ENCODE measurements around the gene ATP5PD. TPM values are rescaled to one million over a fixed set of nuclear protein-coding genes. Genes with fewer than 3 reads are reported as not detected.

ATP5PD gene
- total and polyA plus RNA-seq, 2 of the 13 experiments (the other 11 are each of a cell fraction or from before 2014, with no cell fraction given) = 158 to 428 TPM

GRCh38 chr17:75012346-75013091, 34.2 kb downstream of the ATP5PD start, which contains the start of gene MRPL58 (continued):
- peak; percentile 96 for TF ChIP-seq PTBP1 (IDR thresholded peaks at IDR 0.05; ENCODE audit: low read depth, low read length, poor library complexity, severe bottlenecking)
- peak; percentile 97 for TF ChIP-seq ZNF331 (CRISPR knock-in tag; IDR thresholded peaks at IDR 0.05)
- peak; percentile 91; the same call in 1 of the 2 replicates for TF ChIP-seq ZNF446 (CRISPR knock-in tag; IDR thresholded peaks at IDR 0.05)
- TF ChIP-seq SP1 (IDR thresholded peaks at IDR 0.05) = no peak
- peak; percentile 90 for TF ChIP-seq SP1 (CRISPR knock-in tag; IDR thresholded peaks at IDR 0.05)
- TF ChIP-seq TBX3 (IDR thresholded peaks at IDR 0.05; ENCODE audit: borderline replicate concordance) = no peak
- no peak for TF ChIP-seq MBD4 (IDR thresholded peaks at IDR 0.05; ENCODE audit: borderline replicate concordance, low read length)
- TF ChIP-seq ZBTB38 (CRISPR knock-in tag; IDR thresholded peaks at IDR 0.05) = peak; percentile 87
- TF ChIP-seq ZBED4 (CRISPR knock-in tag; IDR thresholded peaks at IDR 0.05; ENCODE audit: borderline replicate concordance) = peak; percentile 86
- TF ChIP-seq MAFK (conservative IDR thresholded peaks at IDR 0.05 in 1 of 2, IDR thresholded peaks at IDR 0.05 in 1 of 2; ENCODE audit: low read length in 2 of 2) = 0 out of 4 replicates have a peak, but pooled peaks of 1 of the 2 experiments have one; percentile 9
- peak; percentile 97 for TF ChIP-seq SALL2 (CRISPR knock-in tag; IDR thresholded peaks at IDR 0.05)
- TF ChIP-seq EP300 (IDR thresholded peaks at IDR 0.05; ENCODE audit: low read depth in 2 of 2, low read length in 2 of 2) = peak; percentile 48 to 72; a peak in 3 of 4 replicates
- peak; percentile 81 for TF ChIP-seq EP300 (CRISPR knock-in tag; IDR thresholded peaks at IDR 0.05; ENCODE audit: borderline replicate concordance)
- TF ChIP-seq ZFP36L2 (CRISPR knock-in tag; IDR thresholded peaks at IDR 0.05) = 0 out of 2 replicates have a peak, but pooled peaks have one; percentile 74
- peak; percentile 95 for TF ChIP-seq ZFP1 (CRISPR knock-in tag; IDR thresholded peaks at IDR 0.05)
- TF ChIP-seq SALL1 (CRISPR knock-in tag; IDR thresholded peaks at IDR 0.05) = peak; percentile 95
- TF ChIP-seq ZC3H13 (CRISPR knock-in tag; IDR thresholded peaks at IDR 0.05) = peak; percentile 95
- peak; percentile 35 for TF ChIP-seq SOX13 (IDR thresholded peaks at IDR 0.05)
- TF ChIP-seq SOX13 (CRISPR knock-in tag; conservative IDR thresholded peaks at IDR 0.05 in 1 of 2, IDR thresholded peaks at IDR 0.05 in 1 of 2) = peak in 1 of 2 experiments; percentile 69; a peak in 2 of 4 replicates
- no peak for TF ChIP-seq JDP2 (CRISPR knock-in tag; IDR thresholded peaks at IDR 0.05; ENCODE audit: borderline replicate concordance)
- peak; percentile 97 for TF ChIP-seq KDM4B (CRISPR knock-in tag; IDR thresholded peaks at IDR 0.05)
- TF ChIP-seq ZNF674 (CRISPR knock-in tag; IDR thresholded peaks at IDR 0.05; ENCODE audit: low read depth) = peak; percentile 43; the same call in 1 of the 2 replicates
- peak; percentile 86 for TF ChIP-seq TEAD3 (CRISPR knock-in tag; optimal IDR thresholded peaks at IDR 0.05; ENCODE audit: borderline replicate concordance)
- peak; percentile 72; the same call in 1 of the 2 replicates for TF ChIP-seq SMYD3 (CRISPR knock-in tag; IDR thresholded peaks at IDR 0.05)
- no peak for TF ChIP-seq ZUFSP (CRISPR knock-in tag; IDR thresholded peaks at IDR 0.05; ENCODE audit: borderline replicate concordance)
- TF ChIP-seq SIX4 (CRISPR knock-in tag; IDR thresholded peaks at IDR 0.05) = peak; percentile 81
